Neural progenitor cell (in vitro differentiated cells): ENCODE data around the gene PRKCSH.

Source experiments
- CTCF ChIP-seq: fragments of 200-600 bp; sonication (generic); IDR thresholded peaks from 2 replicates; pipeline ENCODE4 v1.5.1; 2017; ENCODE audit warnings: antibody characterized with exemption, mild to moderate bottlenecking
- EZH2 ChIP-seq: fragments of 200-600 bp; sonication (generic); IDR thresholded peaks from 2 replicates; pipeline ENCODE4 v1.6.1; 2017; ENCODE audit warnings: antibody characterized with exemption, mild to moderate bottlenecking, moderate library complexity

- TF ChIP-seq CTCF (no peak), EZH2 (no peak)
These were observed 28.0 kb downstream of the PRKCSH start for GRCh38 chr19:11463391-11463790.
